GM19238 (cell line): ENCODE measurements around the gene TAPBPL.
"Not testable (repeated sequence)": the region's sequence is repeated elsewhere in the genome, so short reads cannot be mapped to it uniquely, and the experiment has no call there.

ENCODE experiments used
- DNase-seq: peaks from one replicate; pipeline ENCODE4 v3.0.0; 2011; ENCODE audit warnings: low spot score; ENCODE audit not compliant: insufficient read length

TAPBPL gene

GRCh38 chr12:6489449-6489848 lies 37.6 kb downstream of the TAPBPL start:
- DNase-seq: no peak

GRCh38 chr12:6490673-6491072 lies 38.8 kb downstream of the TAPBPL start:
- not testable (repeated sequence) for DNase-seq

- peak; percentile 87 for DNase-seq
Observed at GRCh38 chr12:6492838-6493496, 41.1 kb downstream of the TAPBPL start, which contains the start of gene MRPL51. TSS of gene MRPL51 (minus strand) at chr12:6493262. CDS start at chr12:6493136, 126 bp downstream.

- peak; percentile 88 for DNase-seq
Observed at GRCh38 chr12:6493497-6494257, 41.8 kb downstream of the TAPBPL start, which contains the start of gene NCAPD2. TSS of gene NCAPD2 (plus strand) at chr12:6494102. CDS start at chr12:6495099, 997 bp downstream.

GRCh38 chr12:6494258-6494743 lies 42.5 kb downstream of the TAPBPL start:
- DNase-seq: no peak

GRCh38 chr12:6494968-6495367 lies 43.1 kb downstream of the TAPBPL start:
- DNase-seq: no peak

GRCh38 chr12:6497291-6497690 lies 45.4 kb downstream of the TAPBPL start:
- not testable (repeated sequence) for DNase-seq

GRCh38 chr12:6500466-6500865 lies 48.6 kb downstream of the TAPBPL start:
- DNase-seq: no peak

- DNase-seq: no peak
Observed at GRCh38 chr12:6507102-6507998, 55.5 kb downstream of the TAPBPL start.

GRCh38 chr12:6508087-6508486 lies 56.2 kb downstream of the TAPBPL start:
- DNase-seq: no peak
